ENCODE measurements around the gene NUMB. TPM values are rescaled to one million over a fixed set of nuclear protein-coding genes. Genes with fewer than 3 reads are reported as not detected.

Gene NUMB
- total RNA-seq, 2 donors from 2014 or later, result 79.9 to 85.2 TPM

DNA sequence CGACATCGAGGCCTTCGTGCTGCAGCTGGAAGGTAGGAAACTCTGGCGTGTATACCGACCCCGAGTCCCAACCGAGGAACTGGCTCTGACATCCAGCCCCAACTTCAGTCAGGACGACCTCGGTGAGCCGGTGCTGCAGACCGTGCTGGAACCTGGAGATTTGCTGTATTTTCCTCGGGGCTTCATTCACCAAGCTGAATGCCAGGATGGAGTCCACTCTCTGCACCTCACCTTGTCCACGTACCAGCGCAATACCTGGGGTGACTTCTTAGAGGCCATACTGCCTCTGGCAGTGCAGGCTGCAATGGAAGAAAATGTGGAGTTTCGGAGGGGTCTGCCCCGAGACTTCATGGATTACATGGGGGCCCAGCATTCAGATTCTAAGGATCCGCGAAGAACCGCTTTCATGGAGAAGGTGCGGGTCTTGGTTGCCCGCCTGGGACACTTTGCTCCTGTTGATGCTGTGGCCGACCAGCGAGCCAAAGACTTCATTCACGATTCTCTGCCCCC lies 33.8 kb upstream of the NUMB start:
- no peak overlapping the region for H3K27ac ChIP-seq (ENCODE audit: low read depth, low read length)
- H3K4me1 Mint-ChIP-seq, result peaks cover 26% of the 10 kb centered on the region
- WGBS, 2 experiments (ENCODE audit: insufficient coverage in 1 of 2, insufficient read length in 1 of 2), result 55 to 60% methylated on average over 22 to 24 of the region's 24 CpGs
- H3K4me3 ChIP-seq (ENCODE audit: low read length), result peak overlapping the region; percentile 78
- peak overlapping the region; percentile 58 for H3K27ac Mint-ChIP-seq
- peak overlapping the region; percentile 72 for H3K4me3 Mint-ChIP-seq
- no peak for DNase-seq
- TF ChIP-seq CTCF (conservative IDR thresholded peaks at IDR 0.05), result no peak
- peak overlapping the region; percentile 66 for H3K9ac ChIP-seq (ENCODE audit: extremely low read depth, low read length, poor library complexity, severe bottlenecking)
- no peaks in the 10 kb centered on the region for H3K9me3 Mint-ChIP-seq
- peaks cover 19% of the 10 kb centered on the region for H3K36me3 Mint-ChIP-seq (ENCODE audit: low read depth)
- peaks cover 6% of the 10 kb centered on the region for H3K27me3 Mint-ChIP-seq (ENCODE audit: insufficient read depth)
- peaks cover 5% of the 10 kb centered on the region for H3K4me1 ChIP-seq (ENCODE audit: control insufficient read depth, insufficient read depth, low read length)
- H3K27me3 ChIP-seq (ENCODE audit: control insufficient read depth, insufficient read depth, low read length, poor library complexity, severe bottlenecking), result no peaks in the 10 kb centered on the region
- peaks cover 10% of the 10 kb centered on the region for H3K36me3 ChIP-seq (ENCODE audit: control insufficient read depth, insufficient read depth, low read length)
- H3K9me3 ChIP-seq (ENCODE audit: control insufficient read depth, low read length), result no peaks in the 10 kb centered on the region

DNA sequence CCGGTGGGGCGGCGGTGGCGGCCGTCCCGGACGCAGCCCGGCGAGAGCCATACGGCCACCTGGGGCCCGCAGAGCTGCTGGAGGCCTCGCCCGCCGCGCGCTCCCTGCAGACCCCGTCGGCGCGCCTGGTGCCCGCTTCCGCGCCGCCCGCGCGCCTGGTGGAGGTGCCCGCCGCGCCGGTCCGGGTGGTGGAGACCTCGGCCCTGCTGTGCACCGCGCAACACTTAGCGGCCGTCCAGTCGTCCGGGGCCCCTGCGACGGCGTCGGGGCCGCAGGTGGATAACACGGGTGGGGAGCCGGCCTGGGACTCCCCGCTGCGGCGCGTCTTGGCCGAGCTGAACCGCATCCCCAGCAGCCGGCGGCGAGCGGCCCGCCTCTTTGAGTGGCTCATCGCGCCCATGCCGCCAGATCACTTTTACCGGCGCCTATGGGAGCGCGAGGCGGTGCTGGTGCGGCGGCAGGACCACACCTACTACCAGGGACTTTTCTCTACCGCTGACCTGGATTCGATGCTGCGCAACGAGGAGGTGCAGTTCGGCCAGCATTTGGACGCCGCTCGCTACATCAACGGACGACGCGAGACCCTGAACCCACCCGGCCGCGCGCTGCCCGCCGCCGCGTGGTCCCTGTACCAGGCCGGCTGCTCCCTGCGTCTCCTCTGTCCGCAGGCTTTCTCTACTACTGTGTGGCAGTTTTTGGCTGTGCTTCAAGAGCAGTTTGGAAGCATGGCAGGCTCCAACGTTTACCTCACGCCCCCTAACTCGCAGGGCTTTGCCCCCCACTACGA lies 33.1 kb upstream of the NUMB start:
- peak overlapping the region; percentile 78 for H3K4me3 ChIP-seq (ENCODE audit: low read length)
- H3K36me3 ChIP-seq (ENCODE audit: control insufficient read depth, insufficient read depth, low read length), result peaks cover 10% of the 10 kb centered on the region
- Mint-ChIP-seq H3K4me1 (peaks cover 26% of the 10 kb centered on the region), H3K27ac (peak overlapping the region; percentile 58), H3K9me3 (no peaks in the 10 kb centered on the region), H3K36me3 (ENCODE audit: low read depth) (peaks cover 18% of the 10 kb centered on the region), H3K4me3 (peak overlapping the region; percentile 72), H3K27me3 (ENCODE audit: insufficient read depth) (peaks cover 6% of the 10 kb centered on the region)
- H3K27ac ChIP-seq (ENCODE audit: low read depth, low read length), result peak overlapping the region; percentile 63
- peak; percentile 85 for DNase-seq
- no peaks in the 10 kb centered on the region for H3K27me3 ChIP-seq (ENCODE audit: control insufficient read depth, insufficient read depth, low read length, poor library complexity, severe bottlenecking)
- no peak for TF ChIP-seq CTCF (conservative IDR thresholded peaks at IDR 0.05)
- H3K9me3 ChIP-seq (ENCODE audit: control insufficient read depth, low read length), result no peaks in the 10 kb centered on the region
- H3K9ac ChIP-seq (ENCODE audit: extremely low read depth, low read length, poor library complexity, severe bottlenecking), result peak overlapping the region; percentile 66
- WGBS, 2 experiments (ENCODE audit: insufficient coverage in 1 of 2, insufficient read length in 1 of 2), result 0 to 2% methylated on average over 22 to 94 of the region's 94 CpGs
- peaks cover 5% of the 10 kb centered on the region for H3K4me1 ChIP-seq (ENCODE audit: control insufficient read depth, insufficient read depth, low read length)

- H3K4me1 Mint-ChIP-seq, result peaks cover 26% of the 10 kb centered on the region
- H3K36me3 Mint-ChIP-seq (ENCODE audit: low read depth), result peaks cover 12% of the 10 kb centered on the region
- Histone ChIP-seq H3K27me3 (ENCODE audit: control insufficient read depth, insufficient read depth, low read length, poor library complexity, severe bottlenecking) (no peaks in the 10 kb centered on the region), H3K4me1 (ENCODE audit: control insufficient read depth, insufficient read depth, low read length) (peaks cover 5% of the 10 kb centered on the region), H3K4me3 (ENCODE audit: low read length) (no peak overlapping the region), H3K36me3 (ENCODE audit: control insufficient read depth, insufficient read depth, low read length) (peaks cover 4% of the 10 kb centered on the region), H3K9me3 (ENCODE audit: control insufficient read depth, low read length) (no peaks in the 10 kb centered on the region), H3K27ac (ENCODE audit: low read depth, low read length) (no peak overlapping the region), H3K9ac (ENCODE audit: extremely low read depth, low read length, poor library complexity, severe bottlenecking) (no peak overlapping the region)
- peak overlapping the region; percentile 72 for H3K4me3 Mint-ChIP-seq
- no peak for DNase-seq
- H3K9me3 Mint-ChIP-seq, result no peaks in the 10 kb centered on the region
- 94% methylated on average over 5 to 6 of the region's 6 CpGs for WGBS, 2 experiments (ENCODE audit: insufficient coverage in 1 of 2, insufficient read length in 1 of 2)
- TF ChIP-seq CTCF (conservative IDR thresholded peaks at IDR 0.05), result no peak
- peaks cover 6% of the 10 kb centered on the region for H3K27me3 Mint-ChIP-seq (ENCODE audit: insufficient read depth)
- no peak overlapping the region for H3K27ac Mint-ChIP-seq
These were observed 31.3 kb upstream of the NUMB start for GRCh38 chr14:73489481-73490175.
